H1 (cell line): Measurements from ENCODE around the gene GRAMD4. TPM values are rescaled to one million over a fixed set of nuclear protein-coding genes. Genes with fewer than 3 reads are reported as not detected.

Source experiments
- CTCF ChIA-PET: fragments of 300-600 bp; sonication (Branson Sonifier 250); formaldehyde crosslinking; loops from one replicate; lab custom pipeline; 2021; ENCODE audit not compliant: partially characterized antibody; lab: Charles Lee
- POLR2A ChIA-PET: fragments of 300-600 bp; sonication (Branson Sonifier 250); formaldehyde crosslinking; loops from one replicate; lab custom pipeline; 2021; ENCODE audit warnings: inconsistent platforms; ENCODE audit not compliant: partially characterized antibody; lab: Charles Lee
- DNase-seq, 2 experiments: peaks; one replicate each; pipeline versions ENCODE4 v3.0.0 to v3.0.0-alpha.2; 2010 to 2022; ENCODE audit warnings: low spot score in 2 of 2, low read depth in 1 of 2, mixed read lengths in 1 of 2
- FAIRE-seq: peaks from 2 replicates; lab custom pipeline; 2011; peaks lifted over from hg19 to GRCh38; lab: Jason Lieb, UNC
- H2AFZ ChIP-seq: 2 replicates; pipeline ENCODE4 v1.8.1; 2012; ENCODE audit warnings: low read length, inconsistent platforms
- H2AK5ac ChIP-seq: 2 replicates; pipeline ENCODE4 v1.6.1; 2013; ENCODE audit warnings: low read depth, low read length
- H2BK120ac ChIP-seq: replicated peaks from 2 replicates; pipeline ENCODE3; 2013; ENCODE audit warnings: low read depth, low read length, inconsistent platforms
- H2BK12ac ChIP-seq: 2 replicates; pipeline ENCODE4 v1.6.1; 2013; ENCODE audit warnings: low read depth, low read length
- H2BK15ac ChIP-seq: 2 replicates; pipeline ENCODE4 v1.6.1; 2013; ENCODE audit warnings: low read length
- H2BK20ac ChIP-seq: 2 replicates; pipeline ENCODE4 v1.6.1; 2013; ENCODE audit warnings: low read length
- H2BK5ac ChIP-seq: 2 replicates; pipeline ENCODE4 v1.6.1; 2013; ENCODE audit warnings: low read depth, low read length
- H3K14ac ChIP-seq: 2 replicates; pipeline ENCODE4 v1.6.1; 2013; ENCODE audit warnings: inconsistent platforms; ENCODE audit not compliant: insufficient read length
- H3K18ac ChIP-seq: 2 replicates; pipeline ENCODE4 v1.6.1; 2013; ENCODE audit warnings: low read length; ENCODE audit errors: extremely low read depth
- H3K23ac ChIP-seq: 2 replicates; pipeline ENCODE4 v1.6.1; 2013; ENCODE audit warnings: inconsistent platforms; ENCODE audit not compliant: insufficient read length
- H3K23me2 ChIP-seq: 2 replicates; pipeline ENCODE4 v1.6.1; 2013; ENCODE audit warnings: low read depth, low read length
- H3K27ac ChIP-seq: 2 replicates; pipeline ENCODE4 v1.6.1; 2011; ENCODE audit warnings: low read depth, low read length, inconsistent platforms
- H3K27me3 ChIP-seq, 4 experiments: replicated peaks in 1 of 4; 1 replicate in 1 of 4; 2 replicates in 3 of 4; pipeline versions ENCODE4 v1.6.1 to v1.8.1; 2011 to 2013; ENCODE audit warnings: low read length in 3 of 4, mild to moderate bottlenecking in 3 of 4, inconsistent platforms in 2 of 4, mixed read lengths in 2 of 4, moderate library complexity in 1 of 4; ENCODE audit not compliant: control insufficient read depth in 3 of 4, insufficient read depth in 3 of 4; ENCODE audit errors: extremely low read depth in 1 of 4
- H3K36me3 ChIP-seq, 4 experiments: 2 replicates each; pipeline versions ENCODE4 v1.6.1 to v1.8.1; 2011 to 2013; ENCODE audit warnings: mild to moderate bottlenecking in 4 of 4, low read length in 3 of 4, moderate library complexity in 2 of 4, control low read depth in 1 of 4, inconsistent platforms in 1 of 4; ENCODE audit not compliant: insufficient read depth in 4 of 4, control insufficient read depth in 2 of 4
- H3K4ac ChIP-seq: replicated peaks from 2 replicates; pipeline ENCODE3; 2013; ENCODE audit warnings: low read length, low read depth, mixed read lengths, inconsistent platforms; ENCODE audit not compliant: insufficient read length
- H3K4me1 ChIP-seq, 4 experiments: replicated peaks in 1 of 4; 1 replicate in 1 of 4; 2 replicates in 3 of 4; pipeline versions ENCODE4 v1.6.1 to v1.8.1; 2011 to 2013; ENCODE audit warnings: low read length in 3 of 4, inconsistent platforms in 2 of 4, mixed read lengths in 1 of 4; ENCODE audit not compliant: insufficient read depth in 4 of 4, control insufficient read depth in 3 of 4
- H3K4me2 ChIP-seq, 2 experiments: 2 replicates each; pipeline versions ENCODE4 v1.6.1 to v1.8.1; 2011 to 2013; ENCODE audit warnings: low read depth in 2 of 2, low read length in 2 of 2, control low read depth in 1 of 2, inconsistent platforms in 1 of 2, mild to moderate bottlenecking in 1 of 2; ENCODE audit not compliant: insufficient read depth in 1 of 2
- H3K4me3 ChIP-seq, 4 experiments: fragments of 200-600, 300-600 bp in 1 of 4; sonication (generic), shearing (Covaris generic), sonication (Bioruptor Twin) in 1 of 4; 2 replicates each; pipeline versions ENCODE4 v1.5.1 to v1.8.1; 2011 to 2016; ENCODE audit warnings: low read length in 4 of 4, low read depth in 3 of 4, control low read depth in 2 of 4, inconsistent platforms in 2 of 4, mild to moderate bottlenecking in 2 of 4, mixed read lengths in 1 of 4, moderate library complexity in 1 of 4; ENCODE audit not compliant: insufficient read depth in 2 of 4; ENCODE audit errors: extremely low read depth in 1 of 4
- H3K56ac ChIP-seq: replicated peaks from 2 replicates; pipeline ENCODE3; 2013; ENCODE audit warnings: low read depth, mild to moderate bottlenecking, mixed read lengths, low read length, inconsistent platforms; ENCODE audit not compliant: insufficient read length
- H3K79me1 ChIP-seq: 2 replicates; pipeline ENCODE4 v1.6.1; 2013; ENCODE audit warnings: low read depth, low read length, control low read depth
- H3K79me2 ChIP-seq, 2 experiments: 2 replicates each; pipeline versions ENCODE4 v1.6.1 to v1.8.1; 2012 to 2013; ENCODE audit warnings: low read length in 2 of 2, mild to moderate bottlenecking in 2 of 2, inconsistent platforms in 1 of 2; ENCODE audit not compliant: insufficient read depth in 2 of 2, control insufficient read depth in 1 of 2
- H3K9ac ChIP-seq, 4 experiments: replicated peaks in 1 of 4; 1 replicate in 1 of 4; 2 replicates in 3 of 4; pipeline versions ENCODE4 v1.6.1 to v1.8.1; 2011 to 2013; ENCODE audit warnings: low read depth in 3 of 4, low read length in 3 of 4, control low read depth in 2 of 4, mild to moderate bottlenecking in 2 of 4, moderate library complexity in 2 of 4, inconsistent platforms in 1 of 4; ENCODE audit errors: extremely low read depth in 1 of 4
- H3K9me3 ChIP-seq, 2 experiments: 2 replicates each; pipeline versions ENCODE4 v1.6.1 to v1.8.1; 2012 to 2013; ENCODE audit warnings: mild to moderate bottlenecking in 2 of 2, moderate library complexity in 2 of 2, control low read depth in 1 of 2, inconsistent platforms in 1 of 2, low read depth in 1 of 2, low read length in 1 of 2, mixed read lengths in 1 of 2; ENCODE audit not compliant: insufficient read depth in 2 of 2
- H4K20me1 ChIP-seq, 2 experiments: replicated peaks in 1 of 2; 2 replicates each; pipeline versions ENCODE3 to v1.8.1; 2011 to 2013; ENCODE audit warnings: inconsistent platforms in 2 of 2, low read length in 2 of 2, mild to moderate bottlenecking in 1 of 2; ENCODE audit not compliant: insufficient read depth in 2 of 2, control insufficient read depth in 1 of 2
- H4K5ac ChIP-seq: 2 replicates; pipeline ENCODE4 v1.6.1; 2013; ENCODE audit warnings: low read length, low read depth, mixed read lengths, inconsistent platforms; ENCODE audit not compliant: insufficient read length
- H4K8ac ChIP-seq: 2 replicates; pipeline ENCODE4 v1.8.0; 2013; ENCODE audit warnings: mild to moderate bottlenecking, moderate library complexity, low read length, inconsistent platforms; ENCODE audit not compliant: insufficient read depth; ENCODE audit errors: extremely low read depth
- H4K91ac ChIP-seq: replicated peaks from 2 replicates; pipeline ENCODE3; 2013; ENCODE audit warnings: low read length, mixed read lengths, inconsistent platforms; ENCODE audit not compliant: insufficient read length
- NANOG ChIP-seq: IDR thresholded peaks from 2 replicates; pipeline ENCODE4 v1.6.1; 2011; ENCODE audit warnings: low read length, low read depth, mild to moderate bottlenecking, inconsistent platforms; ENCODE audit not compliant: insufficient read depth, poor library complexity, severe bottlenecking
- TEAD4 ChIP-seq: IDR thresholded peaks from 2 replicates; pipeline ENCODE4 v1.6.1; 2012; ENCODE audit warnings: low read depth, low read length, inconsistent platforms, mixed read lengths
- WGBS, 2 experiments: shearing (Covaris generic) in 1 of 2; methylation state at CpG; one replicate each; pipeline versions ENCODE4 v1.1.6 to v1.1.7; 2013 to 2015; ENCODE audit warnings: low lambda C conversion rate in 2 of 2, mixed read lengths in 2 of 2, inconsistent platforms in 1 of 2, low coverage in 1 of 2, missing lambda C conversion rate in 1 of 2; ENCODE audit not compliant: insufficient replicate concordance in 2 of 2, insufficient coverage in 1 of 2, insufficient read length in 1 of 2; ENCODE audit errors: extremely low coverage in 1 of 2, missing lambda C conversion rate in 1 of 2; 5-methylcytosine and 5-hydroxymethylcytosine counted together
- polyA plus RNA-seq, 7 experiments: library from polyadenylated mRNA; depleted of rRNA in 3 of 7; stranded (reverse) in 5 of 7; unstranded in 2 of 7; fragments of >200 nt in 5 of 7; fragments of 200-250 nt in 2 of 7; gene quantifications; 1 replicate in 5 of 7; 2 replicates in 1 of 7; 4 replicates in 1 of 7; pipeline versions ENCODE4 v1.2.1 to v1.2.3, GENCODE V29; 2011 to 2013; ENCODE audit warnings: missing spikeins in 2 of 7, mixed read lengths in 2 of 7
- total RNA-seq: library from RNA; stranded (reverse); fragmentation: NEBNext Ultra II Directional; extraction: Animal tissue kit (Norgen Biotek cat#: 25700); gene quantifications from 2 replicates; pipeline ENCODE4 v1.2.1, GENCODE V29; 2021

GRAMD4 gene
- total and polyA plus RNA-seq, 2 of the 8 experiments (the other 6 are each of a cell fraction or from before 2014, with no cell fraction given), result 7.9 to 25.6 TPM

DNA sequence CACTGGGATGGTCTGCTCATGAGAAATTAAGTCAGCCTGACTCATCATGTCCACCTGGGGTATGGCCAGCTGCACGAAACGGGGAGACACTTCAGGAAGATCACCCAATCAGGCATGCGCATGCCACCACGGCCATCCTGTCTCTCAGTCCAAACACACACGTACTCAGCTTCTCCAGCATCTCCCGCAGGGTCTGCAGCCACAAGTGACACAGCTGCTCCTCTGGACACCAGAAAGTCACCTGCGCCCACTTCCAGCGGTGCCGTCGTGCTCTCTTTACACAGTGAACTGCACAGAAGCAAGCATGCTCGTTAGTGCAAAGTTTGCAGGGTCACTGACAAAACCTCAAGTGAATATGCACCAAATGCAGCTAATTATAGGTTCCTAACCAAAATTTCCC lies 99.7 kb downstream of the GRAMD4 start:
- DNase-seq, result no peak
- 94% methylated on average over 11 of the region's 11 CpGs; no CpG with 5 or more reads in 1 of the 2 experiments for WGBS, 2 experiments
- TF ChIP-seq TEAD4 (no peak), NANOG (no peak)

More for the DNA sequence above, 99.7 kb downstream of the GRAMD4 start:
- no peak overlapping the region for H4K91ac ChIP-seq
- no peak overlapping the region for H2BK120ac ChIP-seq
- no peaks in the 10 kb centered on the region for H3K79me2 ChIP-seq
- no peak for FAIRE-seq
- no peak overlapping the region for H4K5ac ChIP-seq
- no peak overlapping the region for H3K9ac ChIP-seq
- peaks cover 0 to 10% of the 10 kb centered on the region in 2 experiments for H4K20me1 ChIP-seq
- no peak overlapping the region for H3K14ac ChIP-seq
- H3K27me3 ChIP-seq, result no peaks in the 10 kb centered on the region
- H3K4me1 ChIP-seq, result no peaks in the 10 kb centered on the region
- no peak overlapping the region for H2BK15ac ChIP-seq
- no peak overlapping the region for H3K4me3 ChIP-seq
- no peak overlapping the region for H2BK20ac ChIP-seq
- no peaks in the 10 kb centered on the region for H3K9me3 ChIP-seq
- CTCF ChIA-PET, result interaction anchor here (0.7 to 2.9 kb wide), 3 partner anchors 11 to 156 kb away, joined by 3 to 12 read pairs (median 3); no protein-coding TSS in a partner anchor
- H2BK5ac ChIP-seq, result no peak overlapping the region
- no peak overlapping the region for H3K18ac ChIP-seq
- H4K8ac ChIP-seq, result no peak overlapping the region
- H3K23me2 ChIP-seq, result 0 out of 2 replicates have a peak, but pooled peaks cover 1% of the 10 kb centered on the region
- H3K36me3 ChIP-seq, result peaks cover 5 to 28% (median 10%) of the 10 kb centered on the region in 4 experiments; a peak in 6 of 8 replicates
- H2AK5ac ChIP-seq, result no peak overlapping the region
- H2BK12ac ChIP-seq, result no peak overlapping the region
- POLR2A ChIA-PET, result no interaction called here
- H3K23ac ChIP-seq, result no peak overlapping the region
- H3K4me2 ChIP-seq, result no peak overlapping the region
- H2AFZ ChIP-seq, result no peak overlapping the region
- H3K27ac ChIP-seq, result no peak overlapping the region
- no peak overlapping the region for H3K4ac ChIP-seq
- H3K56ac ChIP-seq, result no peak overlapping the region
- peaks cover 4% of the 10 kb centered on the region; the same call in 1 of the 2 replicates for H3K79me1 ChIP-seq
